Measurements from ENCODE around the gene WDR76. TPM values are rescaled to one million over a fixed set of nuclear protein-coding genes. Genes with fewer than 3 reads are reported as not detected.

The WDR76 gene
- total and polyA plus RNA-seq, 7 experiments from 2014 or later, result 6.6 to 62.1 (median 9.3) TPM

DNA sequence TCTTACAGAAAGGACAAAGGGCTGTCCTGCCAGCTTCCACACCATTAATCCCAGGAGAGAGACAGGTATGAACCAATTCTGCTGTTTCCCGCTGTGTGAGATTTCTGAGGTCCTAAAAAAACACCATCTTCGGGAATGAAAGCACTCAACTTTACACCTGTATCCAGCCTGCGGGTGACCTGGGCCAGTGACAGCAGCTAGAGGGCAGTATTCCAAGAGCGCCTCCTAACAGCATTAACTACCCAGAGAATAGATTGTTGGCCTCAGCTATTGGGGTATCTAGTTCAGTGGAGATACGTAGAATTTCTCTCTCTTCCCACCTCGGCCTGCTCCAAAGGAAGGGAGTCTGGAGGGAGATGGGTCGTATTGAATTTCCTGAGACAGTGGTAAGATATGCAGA lies 55.1 kb downstream of the WDR76 start:
- Histone ChIP-seq H3K4me3 (ENCODE audit: low read length) (no peak overlapping the region), H3K4me1 (ENCODE audit: control insufficient read depth in 2 of 2, insufficient read depth in 2 of 2, low read length in 2 of 2) (no peaks in the 10 kb centered on the region), H3K36me3 (ENCODE audit: control insufficient read depth in 2 of 3, insufficient read depth in 3 of 3, low read length in 3 of 3) (no peaks in the 10 kb centered on the region), H3K27ac (ENCODE audit: low read depth, low read length) (no peak overlapping the region), H3K9me3 (ENCODE audit: control insufficient read depth in 2 of 3, low read length in 3 of 3) (no peaks in the 10 kb centered on the region), H3K27me3 (ENCODE audit: control insufficient read depth in 2 of 2, insufficient read depth in 2 of 2, low read length in 2 of 2) (no peaks in the 10 kb centered on the region)
- Mint-ChIP-seq H3K36me3 (peaks cover 0 to 9% (median 0%) of the 10 kb centered on the region in 5 donors), H3K27me3 (no peaks in the 10 kb centered on the region), H3K27ac (no peak overlapping the region), H3K4me3 (no peak overlapping the region), H3K9me3 (no peaks in the 10 kb centered on the region), H3K4me1 (no peaks in the 10 kb centered on the region)
- DNase-seq (no peak), ATAC-seq (no peak)
- intact Hi-C loops (cut with micrococcal nuclease), result no loop called here
- ChIA-PET POLR2A (no interaction called here), CTCF (no interaction called here)

DNA sequence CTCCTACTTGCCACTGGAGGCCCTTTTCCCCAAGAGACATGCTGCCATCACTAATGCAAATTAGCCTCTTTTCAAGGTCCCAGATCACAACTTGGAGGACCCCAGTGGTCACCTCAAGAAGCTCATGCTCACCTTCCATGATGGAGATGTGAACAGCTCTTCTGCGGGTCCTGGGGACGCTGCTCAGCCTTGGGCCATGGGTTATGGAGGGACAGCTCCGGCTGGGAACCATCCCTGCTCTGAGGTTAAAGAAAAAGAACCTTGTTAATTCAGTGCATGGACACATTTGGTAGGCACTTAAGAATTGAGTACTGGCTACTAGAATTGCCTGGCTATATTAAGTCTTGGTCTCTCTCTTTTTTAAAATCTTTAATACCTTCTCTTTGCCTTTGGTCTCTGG lies 56.8 kb downstream of the WDR76 start:
- Mint-ChIP-seq H3K4me3 (no peak overlapping the region), H3K4me1 (no peaks in the 10 kb centered on the region), H3K27me3 (no peaks in the 10 kb centered on the region), H3K36me3 (peaks cover 0 to 9% (median 0%) of the 10 kb centered on the region in 5 donors), H3K27ac (no peak overlapping the region), H3K9me3 (no peaks in the 10 kb centered on the region)
- no peak overlapping the region for H3K4me3 ChIP-seq (ENCODE audit: low read length)
- H3K36me3 ChIP-seq (ENCODE audit: control insufficient read depth in 2 of 3, insufficient read depth in 3 of 3, low read length in 3 of 3), result no peaks in the 10 kb centered on the region
- H3K9me3 ChIP-seq (ENCODE audit: control insufficient read depth in 2 of 3, low read length in 3 of 3), result no peaks in the 10 kb centered on the region
- no peak overlapping the region for H3K27ac ChIP-seq (ENCODE audit: low read depth, low read length)
- POLR2A ChIA-PET, result no interaction called here
- H3K4me1 ChIP-seq (ENCODE audit: control insufficient read depth in 2 of 2, insufficient read depth in 2 of 2, low read length in 2 of 2), result no peaks in the 10 kb centered on the region
- intact Hi-C loops (cut with micrococcal nuclease), result no loop called here
- H3K27me3 ChIP-seq (ENCODE audit: control insufficient read depth in 2 of 2, insufficient read depth in 2 of 2, low read length in 2 of 2), result no peaks in the 10 kb centered on the region
- CTCF ChIA-PET, result no interaction called here
- no peak for DNase-seq
- no peak for ATAC-seq

DNA sequence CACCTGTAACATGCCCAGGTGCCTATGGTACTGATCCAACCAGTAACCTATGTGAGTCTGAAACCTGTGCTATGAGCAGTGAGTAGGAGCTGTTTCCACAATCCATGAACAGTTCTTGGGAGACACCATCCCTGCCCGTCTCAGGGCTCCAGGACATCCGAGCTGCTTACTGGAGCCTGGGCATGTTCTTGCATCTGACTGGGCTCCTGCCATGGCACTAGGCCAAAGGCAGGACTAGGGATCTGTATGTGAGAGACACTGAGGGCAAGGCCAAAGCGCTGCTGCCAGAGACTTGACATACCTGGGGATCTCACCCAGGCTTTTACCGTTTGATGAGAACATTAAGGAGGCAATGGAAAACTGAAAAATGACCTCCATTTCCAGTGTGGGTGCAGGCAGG lies 59.8 kb downstream of the WDR76 start:
- no peaks in the 10 kb centered on the region for H3K9me3 Mint-ChIP-seq
- intact Hi-C loops (cut with micrococcal nuclease), result no loop called here
- no peaks in the 10 kb centered on the region for H3K4me1 Mint-ChIP-seq

DNA sequence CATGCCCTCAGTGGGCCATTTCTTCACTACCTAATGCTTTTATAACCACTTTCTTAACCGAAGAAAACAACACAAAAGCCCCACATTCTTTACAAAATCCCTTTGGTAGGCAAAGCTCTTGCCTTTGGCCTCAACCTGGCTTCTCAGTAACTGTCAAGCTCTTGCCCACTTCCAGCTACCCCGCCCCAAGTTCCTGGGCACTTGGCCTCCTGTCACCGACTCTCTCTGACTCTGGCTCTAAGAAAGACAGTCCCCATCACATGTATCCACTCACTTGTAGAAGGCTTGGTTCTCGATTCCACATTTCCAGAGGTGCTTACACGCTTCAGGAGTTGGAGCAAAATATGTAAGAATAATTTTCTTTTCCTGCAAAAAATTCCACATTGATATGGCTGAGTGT lies 61.1 kb downstream of the WDR76 start:
- no peak overlapping the region for H3K27ac ChIP-seq (ENCODE audit: low read depth, low read length)
- H3K4me1 Mint-ChIP-seq, result no peaks in the 10 kb centered on the region
- DNase-seq, result no peak
- no peak overlapping the region for H3K4me3 Mint-ChIP-seq
- H3K27me3 ChIP-seq (ENCODE audit: control insufficient read depth in 2 of 2, insufficient read depth in 2 of 2, low read length in 2 of 2), result no peaks in the 10 kb centered on the region
- H3K27ac Mint-ChIP-seq, result no peak overlapping the region
- no peaks in the 10 kb centered on the region for H3K9me3 ChIP-seq (ENCODE audit: control insufficient read depth in 2 of 3, low read length in 3 of 3)
- intact Hi-C loops (cut with micrococcal nuclease), result no loop called here
- H3K36me3 Mint-ChIP-seq, result peaks cover 0 to 8% (median 0%) of the 10 kb centered on the region in 5 donors
- ChIA-PET CTCF (no interaction called here), POLR2A (no interaction called here)
- no peaks in the 10 kb centered on the region for H3K27me3 Mint-ChIP-seq
- H3K4me1 ChIP-seq (ENCODE audit: control insufficient read depth in 2 of 2, insufficient read depth in 2 of 2, low read length in 2 of 2), result no peaks in the 10 kb centered on the region
- H3K9me3 Mint-ChIP-seq, result no peaks in the 10 kb centered on the region
- ATAC-seq, result no peak
- H3K4me3 ChIP-seq (ENCODE audit: low read length), result no peak overlapping the region
- no peaks in the 10 kb centered on the region for H3K36me3 ChIP-seq (ENCODE audit: control insufficient read depth in 2 of 3, insufficient read depth in 3 of 3, low read length in 3 of 3)

More for the DNA sequence above, 59.8 kb downstream of the WDR76 start:
- Histone ChIP-seq H3K27me3 (ENCODE audit: control insufficient read depth in 2 of 2, insufficient read depth in 2 of 2, low read length in 2 of 2) (no peaks in the 10 kb centered on the region), H3K4me1 (ENCODE audit: control insufficient read depth in 2 of 2, insufficient read depth in 2 of 2, low read length in 2 of 2) (no peaks in the 10 kb centered on the region), H3K36me3 (ENCODE audit: control insufficient read depth in 2 of 3, insufficient read depth in 3 of 3, low read length in 3 of 3) (no peaks in the 10 kb centered on the region), H3K9me3 (ENCODE audit: control insufficient read depth in 2 of 3, low read length in 3 of 3) (no peaks in the 10 kb centered on the region), H3K27ac (ENCODE audit: low read depth, low read length) (no peak overlapping the region), H3K4me3 (ENCODE audit: low read length) (no peak overlapping the region)
- ATAC-seq (no peak), DNase-seq (no peak)
- no peak overlapping the region for H3K4me3 Mint-ChIP-seq
- ChIA-PET CTCF (no interaction called here), POLR2A (no interaction called here)
- H3K27ac Mint-ChIP-seq, result no peak overlapping the region
- peaks cover 0 to 10% (median 0%) of the 10 kb centered on the region in 5 donors for H3K36me3 Mint-ChIP-seq
- H3K27me3 Mint-ChIP-seq, result no peaks in the 10 kb centered on the region

DNA sequence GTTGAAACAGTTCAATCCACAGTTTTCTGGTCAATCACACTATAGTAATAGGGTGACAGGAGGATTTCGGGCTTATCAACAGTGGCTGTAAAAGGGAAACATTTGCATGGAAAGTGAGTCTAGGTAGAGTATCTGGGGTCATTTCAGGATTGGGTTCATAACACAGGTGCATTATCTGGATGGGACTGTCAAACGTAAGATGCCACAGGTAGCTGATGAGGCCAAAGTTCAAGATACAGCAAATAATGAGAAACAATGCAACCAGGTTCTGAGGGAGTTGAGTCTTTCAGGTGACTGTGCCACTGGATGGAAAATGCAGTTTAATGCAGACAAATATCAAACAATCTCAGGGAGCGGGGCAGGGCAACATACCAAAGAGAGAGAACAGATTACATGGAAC lies 62.2 kb downstream of the WDR76 start:
- H3K36me3 Mint-ChIP-seq, result peaks cover 0 to 6% (median 0%) of the 10 kb centered on the region in 5 donors
- ChIA-PET POLR2A (no interaction called here), CTCF (no interaction called here)
- peaks cover 0 to under 1% (median 0%) of the 10 kb centered on the region in 5 donors for H3K27me3 Mint-ChIP-seq
- no peaks in the 10 kb centered on the region for H3K9me3 ChIP-seq (ENCODE audit: control insufficient read depth in 2 of 3, low read length in 3 of 3)
- no peak overlapping the region for H3K4me3 Mint-ChIP-seq
- no peak overlapping the region for H3K27ac ChIP-seq (ENCODE audit: low read depth, low read length)
- H3K4me1 ChIP-seq (ENCODE audit: control insufficient read depth in 2 of 2, insufficient read depth in 2 of 2, low read length in 2 of 2), result no peaks in the 10 kb centered on the region
- H3K27ac Mint-ChIP-seq, result no peak overlapping the region
- no peak for ATAC-seq
- no peaks in the 10 kb centered on the region for H3K9me3 Mint-ChIP-seq
- no peaks in the 10 kb centered on the region for H3K27me3 ChIP-seq (ENCODE audit: control insufficient read depth in 2 of 2, insufficient read depth in 2 of 2, low read length in 2 of 2)
- H3K4me3 ChIP-seq (ENCODE audit: low read length), result no peak overlapping the region
- intact Hi-C loops (cut with micrococcal nuclease), result no loop called here
- H3K36me3 ChIP-seq (ENCODE audit: control insufficient read depth in 2 of 3, insufficient read depth in 3 of 3, low read length in 3 of 3), result no peaks in the 10 kb centered on the region
- no peaks in the 10 kb centered on the region for H3K4me1 Mint-ChIP-seq
- no peak for DNase-seq

DNA sequence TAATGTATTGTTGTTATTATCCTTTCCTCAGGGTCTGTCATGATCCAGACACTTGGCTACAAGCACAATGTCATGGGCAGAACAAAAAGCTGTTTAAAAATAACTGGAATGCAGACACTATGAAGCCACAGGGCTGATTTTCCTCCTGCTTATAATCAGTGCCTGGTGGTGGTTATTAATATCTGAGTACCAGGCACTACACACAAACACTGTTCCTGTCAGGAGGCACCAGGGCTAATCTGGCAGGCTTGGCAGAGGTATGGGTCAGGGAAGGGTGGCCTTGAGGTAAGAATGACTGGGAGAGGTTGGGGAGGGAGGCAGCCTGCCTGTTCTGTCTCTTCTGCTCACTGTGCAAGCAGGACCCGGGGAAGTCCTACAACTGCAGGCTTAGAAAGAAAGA lies 67.2 kb downstream of the WDR76 start:
- H3K36me3 ChIP-seq (ENCODE audit: control insufficient read depth in 2 of 3, insufficient read depth in 3 of 3, low read length in 3 of 3), result no peaks in the 10 kb centered on the region
- intact Hi-C loops (cut with micrococcal nuclease), result no loop called here
- no peaks in the 10 kb centered on the region for H3K9me3 Mint-ChIP-seq
- peaks cover 0 to 5% (median 0%) of the 10 kb centered on the region in 5 donors for H3K27me3 Mint-ChIP-seq
- no peak for ATAC-seq
- POLR2A ChIA-PET, result no interaction called here
- H3K27me3 ChIP-seq (ENCODE audit: control insufficient read depth in 2 of 2, insufficient read depth in 2 of 2, low read length in 2 of 2), result no peaks in the 10 kb centered on the region
- no peak overlapping the region for H3K27ac Mint-ChIP-seq
- CTCF ChIA-PET, result no interaction called here
- no peak for DNase-seq
- H3K4me3 ChIP-seq (ENCODE audit: low read length), result no peak overlapping the region
- peaks cover 0 to 2% (median 0%) of the 10 kb centered on the region in 5 donors for H3K36me3 Mint-ChIP-seq
- H3K4me1 Mint-ChIP-seq, result no peaks in the 10 kb centered on the region
- H3K27ac ChIP-seq (ENCODE audit: low read depth, low read length), result no peak overlapping the region
- H3K4me3 Mint-ChIP-seq, result no peak overlapping the region
- no peaks in the 10 kb centered on the region for H3K9me3 ChIP-seq (ENCODE audit: control insufficient read depth in 2 of 3, low read length in 3 of 3)
- no peaks in the 10 kb centered on the region for H3K4me1 ChIP-seq (ENCODE audit: control insufficient read depth in 2 of 2, insufficient read depth in 2 of 2, low read length in 2 of 2)

DNA sequence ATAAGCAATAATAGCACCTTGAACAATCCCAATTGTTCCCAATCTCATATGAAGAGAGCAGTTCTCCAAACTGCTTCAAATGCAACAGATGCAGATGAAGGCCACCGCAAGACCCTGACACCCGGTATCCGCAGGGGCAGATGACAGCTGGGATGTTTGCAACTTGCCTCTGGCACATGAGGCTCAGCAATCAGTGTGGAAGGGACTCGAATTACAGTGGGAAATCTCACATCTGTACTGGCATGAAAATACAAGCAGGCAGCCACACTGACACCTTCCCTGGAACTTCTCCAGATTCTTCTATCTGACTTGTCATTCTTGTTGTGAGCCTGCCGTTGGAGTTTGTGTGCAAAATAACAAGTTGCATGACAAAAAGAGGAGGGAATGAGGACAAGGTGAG lies 68.8 kb downstream of the WDR76 start:
- ChIA-PET CTCF (no interaction called here), POLR2A (interaction anchor here (0.8 kb wide), 1 partner anchor 1631 kb away, joined by 3 read pairs; no protein-coding TSS in a partner anchor)
- Mint-ChIP-seq H3K27me3 (peaks cover 0 to 5% (median 0%) of the 10 kb centered on the region in 5 donors), H3K4me1 (no peaks in the 10 kb centered on the region), H3K4me3 (no peak overlapping the region), H3K9me3 (no peaks in the 10 kb centered on the region), H3K36me3 (no peaks in the 10 kb centered on the region), H3K27ac (no peak overlapping the region)
- H3K9me3 ChIP-seq (ENCODE audit: control insufficient read depth in 2 of 3, low read length in 3 of 3), result no peaks in the 10 kb centered on the region
- no peaks in the 10 kb centered on the region for H3K36me3 ChIP-seq (ENCODE audit: control insufficient read depth in 2 of 3, insufficient read depth in 3 of 3, low read length in 3 of 3)
- H3K4me3 ChIP-seq (ENCODE audit: low read length), result no peak overlapping the region
- no peaks in the 10 kb centered on the region for H3K27me3 ChIP-seq (ENCODE audit: control insufficient read depth in 2 of 2, insufficient read depth in 2 of 2, low read length in 2 of 2)
- intact Hi-C loops (cut with micrococcal nuclease), result no loop called here
- no peaks in the 10 kb centered on the region for H3K4me1 ChIP-seq (ENCODE audit: control insufficient read depth in 2 of 2, insufficient read depth in 2 of 2, low read length in 2 of 2)
- no peak overlapping the region for H3K27ac ChIP-seq (ENCODE audit: low read depth, low read length)
- DNase-seq (no peak), ATAC-seq (no peak)

Measured in naive thymus-derived CD4-positive, alpha-beta T cell (primary cell).